DMS153 (cell line): ENCODE results near the gene PCGF6.

Experiments
- DNase-seq: peaks from one replicate; lab custom pipeline; 2025; lab: John Stamatoyannopoulos, UW

PCGF6 gene

DNA sequence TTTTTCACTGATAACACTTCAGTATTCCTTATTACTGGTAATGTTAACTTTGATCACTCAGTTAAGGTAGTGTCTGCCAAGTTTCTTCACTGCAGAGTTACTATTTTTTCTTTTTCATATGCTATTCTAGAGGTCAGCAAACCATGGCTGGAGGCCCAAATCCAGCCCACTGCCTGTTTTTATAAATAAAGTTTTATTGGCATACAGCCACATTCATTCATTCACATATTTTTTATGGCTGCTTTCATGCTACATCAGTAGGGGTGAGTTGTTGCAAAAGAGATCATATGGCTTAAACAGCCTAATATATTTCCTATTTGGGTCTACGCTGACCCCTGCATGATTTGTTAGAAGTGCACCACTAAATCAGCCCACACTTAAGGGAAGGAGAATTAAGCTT, 94.3 kb downstream of the PCGF6 start:
- DNase-seq: no peak

DNA sequence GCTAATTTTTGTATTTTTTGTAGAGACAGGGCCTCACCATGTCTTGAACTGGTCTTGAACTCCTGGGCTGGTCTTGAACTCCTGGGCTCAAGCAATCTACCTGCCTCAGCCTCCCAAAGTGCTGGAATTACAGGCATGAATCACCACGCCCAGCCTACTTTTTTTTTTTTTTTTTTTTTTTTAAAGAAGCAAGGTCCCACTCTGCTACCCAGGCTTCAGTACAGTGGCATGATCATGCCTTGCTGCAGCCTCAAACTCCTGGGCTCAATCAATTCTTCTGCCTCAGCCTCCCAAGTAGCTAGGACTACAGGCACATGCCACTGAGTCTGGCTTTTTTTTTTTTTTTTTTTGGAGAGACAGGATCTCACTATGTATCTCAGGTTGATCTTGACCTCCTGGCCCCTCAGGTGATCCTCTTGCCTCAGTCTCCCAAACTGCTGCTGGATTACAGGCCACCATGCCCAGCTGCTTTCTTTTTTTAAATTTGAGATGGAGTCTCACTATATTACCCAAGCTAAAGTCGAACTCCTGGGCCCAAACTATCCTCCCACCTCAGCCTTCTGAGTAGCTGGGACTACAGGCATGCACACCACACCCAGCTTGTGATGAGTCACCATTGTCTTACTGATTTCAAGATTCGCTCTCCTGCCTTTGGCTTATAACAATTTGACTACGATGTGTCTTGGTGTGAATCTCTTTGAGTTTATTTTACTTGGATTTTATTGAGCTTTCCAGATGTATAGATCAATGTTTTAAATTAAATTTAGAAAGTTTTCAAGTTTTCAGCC, 96.2 kb downstream of the PCGF6 start:
- no peak for DNase-seq

DNA sequence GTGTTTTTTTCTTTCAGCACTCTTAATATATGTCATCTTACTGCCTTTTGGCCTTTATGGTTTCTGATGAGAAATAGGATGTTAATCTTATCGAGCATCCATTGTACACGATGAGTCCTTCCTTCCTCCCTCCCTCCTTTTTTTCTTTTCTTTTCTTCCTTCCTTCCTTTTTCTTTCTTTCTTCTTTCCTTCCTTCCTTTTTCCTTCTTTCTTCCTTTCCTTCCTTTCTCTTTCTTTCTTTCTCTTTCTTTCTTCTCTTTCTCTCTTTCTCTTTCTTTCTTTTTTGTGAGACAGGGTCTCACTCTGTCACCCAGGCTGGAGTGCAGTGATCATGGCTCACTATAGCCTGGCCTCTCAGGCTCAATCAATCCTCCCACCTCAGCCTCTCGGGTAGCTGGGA, 96.8 kb downstream of the PCGF6 start:
- DNase-seq: no peak
